HG03558 (cell line): ENCODE results near the gene TAB2.

Experiments
- ATAC-seq: cut with Tn5 transposase; IDR thresholded peaks from one replicate; pipeline ENCODE4 v1.9.1; 2021; ENCODE audit warnings: moderate number of reproducible peaks; ENCODE audit not compliant: unreplicated experiment; ENCODE audit errors: extremely low read depth

TAB2 gene

DNA sequence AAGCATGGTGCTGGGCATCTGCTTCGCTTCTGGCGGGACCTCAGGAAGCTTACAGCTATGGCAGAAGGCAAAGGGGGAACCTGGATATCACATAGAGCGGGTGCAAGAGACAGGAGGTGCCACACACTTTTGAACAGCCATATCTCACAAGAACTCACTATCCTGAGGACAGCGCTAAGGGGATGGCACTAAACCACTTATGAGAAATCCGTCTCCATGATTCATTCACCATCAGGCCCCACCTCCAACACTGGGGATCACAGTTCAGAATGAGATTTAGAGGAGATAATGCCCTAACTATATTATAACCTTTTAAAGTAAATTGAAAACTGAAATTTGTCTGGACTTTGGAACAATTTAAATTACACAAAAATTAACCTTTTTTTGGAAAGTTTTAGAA lies 44.8 kb downstream of the TAB2 start:
- ATAC-seq: no peak

GRCh38 chr6:149363154-149363553 lies 45.6 kb downstream of the TAB2 start:
- ATAC-seq: no peak

- ATAC-seq: no peak
These were observed 47.0 kb downstream of the TAB2 start for GRCh38 chr6:149364557-149364956.

DNA sequence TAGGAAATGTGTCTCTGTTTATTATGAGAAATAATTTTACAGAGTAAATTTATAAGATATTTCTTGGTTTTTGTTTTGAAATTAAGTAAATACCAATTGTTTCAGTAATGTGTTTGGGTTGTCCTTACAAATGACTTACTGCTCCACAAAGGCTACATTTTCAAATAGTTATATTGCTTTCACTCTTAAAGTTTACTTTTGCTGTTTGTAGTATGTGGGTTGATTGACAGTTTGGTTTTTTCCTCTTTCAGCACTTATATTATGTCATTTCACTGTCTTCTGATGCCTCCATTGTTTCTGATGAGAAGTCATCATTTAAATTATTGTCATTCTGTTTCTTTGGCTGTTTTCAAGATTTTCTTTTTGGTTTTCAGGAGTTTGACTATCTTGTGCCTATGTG lies 47.7 kb downstream of the TAB2 start:
- no peak for ATAC-seq

DNA sequence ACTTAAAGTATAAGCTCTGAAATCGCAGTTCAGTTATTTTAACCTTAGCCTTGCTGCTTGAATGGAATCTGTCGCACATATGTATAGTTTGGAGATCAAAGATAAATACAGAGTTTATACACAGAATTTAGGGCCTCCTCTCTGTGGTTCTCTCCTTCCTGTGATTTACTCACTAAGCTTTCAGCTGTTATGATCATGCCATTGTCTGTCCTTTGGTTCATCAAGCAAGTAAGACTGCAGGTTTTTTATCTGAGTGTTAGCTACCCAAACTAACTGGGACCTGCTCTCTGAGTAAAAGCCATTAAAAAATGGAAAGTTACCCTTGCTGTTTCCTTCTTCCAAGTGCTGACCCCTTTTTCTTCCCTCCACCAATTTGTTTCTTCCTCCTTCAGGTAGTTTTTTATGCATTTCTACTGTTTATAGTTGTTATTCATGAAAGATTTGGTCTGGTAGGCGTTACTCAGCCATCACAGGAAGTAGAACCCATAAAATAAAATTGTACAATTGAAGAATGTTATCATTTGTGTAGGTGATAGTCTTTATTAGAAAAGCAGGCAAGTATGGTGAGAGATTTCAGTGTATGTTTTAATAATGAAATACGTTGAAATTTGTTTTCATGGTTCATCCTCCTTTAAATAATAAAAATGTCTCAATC lies 48.9 kb downstream of the TAB2 start:
- no peak for ATAC-seq

- no peak for ATAC-seq
These were observed 50.6 kb downstream of the TAB2 start for GRCh38 chr6:149368065-149368464.

- ATAC-seq: no peak
These were observed 53.6 kb downstream of the TAB2 start for GRCh38 chr6:149371154-149371553.

GRCh38 chr6:149372062-149372461 lies 54.5 kb downstream of the TAB2 start:
- no peak for ATAC-seq

DNA sequence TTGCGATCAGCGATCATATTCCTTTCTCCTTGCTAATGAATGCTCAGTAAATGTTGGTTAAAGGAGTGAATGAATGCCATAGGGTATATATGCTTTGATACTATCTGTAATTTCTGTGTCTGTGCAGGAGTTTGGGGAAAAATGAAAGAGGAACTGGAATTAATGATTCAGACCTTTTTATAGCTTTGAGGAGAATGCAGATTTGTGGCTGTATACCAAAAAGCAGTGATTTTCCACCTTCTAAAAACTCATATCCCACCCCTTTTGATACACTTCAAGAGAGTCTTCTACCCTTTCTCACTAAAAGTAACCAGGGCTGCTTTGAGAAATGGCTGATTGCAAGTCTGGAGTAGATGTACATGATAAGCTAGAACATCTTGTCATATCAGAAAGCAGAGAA lies 56.0 kb downstream of the TAB2 start:
- no peak for ATAC-seq

GRCh38 chr6:149379977-149380376 lies 62.5 kb downstream of the TAB2 start:
- no peak for ATAC-seq

- no peak for ATAC-seq
These were observed 63.0 kb downstream of the TAB2 start for GRCh38 chr6:149380523-149380922.

DNA sequence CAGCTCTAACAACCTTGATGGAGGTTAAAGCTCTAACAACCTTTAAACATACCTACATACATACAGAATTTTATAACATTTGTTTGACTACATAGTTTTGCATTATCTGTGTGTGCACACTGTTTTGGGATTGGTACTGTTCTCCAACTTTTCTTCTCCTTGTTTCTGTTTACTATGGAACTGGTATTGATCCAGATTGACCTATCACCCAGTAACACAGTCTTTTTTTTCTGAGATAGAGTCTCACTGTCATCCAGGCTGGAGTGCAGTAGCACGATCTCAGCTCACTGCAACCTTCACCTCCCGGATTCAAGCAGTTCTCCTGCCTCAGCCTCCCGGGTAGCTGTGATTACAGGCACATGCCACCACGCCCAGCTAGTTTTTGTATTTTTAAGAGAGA lies 65.9 kb downstream of the TAB2 start:
- no peak for ATAC-seq

DNA sequence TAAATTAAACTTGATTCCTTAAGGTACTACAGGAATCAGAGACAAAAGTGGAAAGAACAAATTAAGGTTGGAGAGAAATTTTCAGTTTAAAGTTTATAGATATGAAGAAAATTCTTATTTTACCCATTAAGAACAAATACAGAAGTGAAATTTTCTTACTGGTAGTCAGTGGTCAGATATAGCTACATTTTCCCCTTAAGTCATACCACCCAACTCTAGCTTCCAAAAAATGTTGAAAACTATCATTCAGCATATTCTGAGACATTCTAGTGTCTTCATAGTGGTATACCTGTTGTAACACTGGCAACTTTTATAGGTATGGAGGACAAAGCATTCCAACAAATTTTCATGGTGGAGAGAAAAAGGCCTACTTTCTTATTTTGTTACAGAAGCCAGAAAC lies 67.0 kb downstream of the TAB2 start:
- no peak for ATAC-seq

GRCh38 chr6:149385998-149386646 lies 68.6 kb downstream of the TAB2 start:
- ATAC-seq: no peak

DNA sequence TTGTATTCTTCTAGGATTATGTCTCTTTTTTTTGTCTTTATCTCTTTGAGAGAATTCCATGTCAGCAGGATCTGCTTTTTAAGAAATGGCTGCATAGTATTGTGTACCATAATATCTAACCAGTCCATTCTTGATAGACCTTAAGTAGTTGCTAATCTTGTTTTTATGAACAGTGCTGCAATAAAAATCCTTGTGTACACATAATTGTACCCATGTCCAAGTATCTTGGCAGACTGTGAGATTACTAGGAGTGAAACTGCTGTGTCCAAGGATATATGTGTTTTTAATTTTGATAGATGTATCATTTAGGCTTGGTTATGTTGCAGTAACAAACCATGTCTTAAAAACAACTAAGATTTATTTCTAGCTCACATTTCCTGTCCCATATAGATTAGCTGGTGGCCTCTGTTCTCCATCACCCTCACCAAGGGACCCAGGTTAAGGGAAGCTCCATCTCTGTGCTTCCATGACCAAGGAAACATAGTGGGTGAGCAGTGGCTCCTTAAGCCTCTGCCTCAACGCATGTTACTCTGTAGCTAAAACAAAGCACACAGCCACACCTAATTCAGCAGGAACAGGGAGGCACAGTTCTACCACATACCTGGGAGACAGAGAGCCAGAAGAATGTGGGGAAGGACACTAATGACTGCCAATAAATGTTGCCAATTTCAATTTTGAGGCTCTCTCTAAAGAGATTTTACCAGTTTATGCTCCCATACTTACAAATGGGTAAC lies 70.4 kb downstream of the TAB2 start:
- ATAC-seq: no peak

DNA sequence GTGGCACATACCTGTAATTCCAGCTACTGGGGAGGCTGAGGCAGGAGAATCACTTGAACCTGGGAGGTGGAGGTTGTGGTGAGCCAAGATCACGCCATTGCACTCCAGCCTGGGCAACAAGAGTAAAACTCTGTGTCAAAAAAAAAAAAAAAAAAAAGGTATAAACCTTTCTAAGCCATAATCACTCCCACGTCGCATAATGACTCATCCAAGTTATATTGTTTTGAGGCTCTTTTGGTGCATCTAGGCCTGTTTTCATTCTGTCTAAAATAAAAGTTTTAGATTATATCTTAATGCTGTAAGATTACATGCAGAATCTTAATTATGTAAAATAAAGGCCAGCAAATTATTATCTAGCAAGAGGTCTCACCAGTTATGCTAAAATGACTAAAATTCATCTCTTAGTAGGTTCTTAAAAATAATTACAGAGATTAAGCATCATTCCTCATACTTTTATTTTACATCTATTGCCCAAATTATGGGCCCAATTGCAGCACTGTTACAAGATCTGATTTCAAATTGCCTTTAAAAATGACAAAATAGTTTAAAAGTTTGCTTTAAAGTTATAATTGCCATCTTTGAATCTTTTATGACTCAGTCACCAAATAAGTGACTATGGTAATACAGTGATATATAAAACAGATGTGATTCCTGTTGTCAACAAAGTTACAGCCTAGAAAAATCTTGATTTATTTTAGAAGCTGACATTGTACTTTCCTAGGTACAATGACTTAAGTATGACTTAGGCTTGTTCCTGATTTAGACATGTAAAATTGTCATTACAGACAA lies 72.2 kb downstream of the TAB2 start:
- ATAC-seq: no peak

DNA sequence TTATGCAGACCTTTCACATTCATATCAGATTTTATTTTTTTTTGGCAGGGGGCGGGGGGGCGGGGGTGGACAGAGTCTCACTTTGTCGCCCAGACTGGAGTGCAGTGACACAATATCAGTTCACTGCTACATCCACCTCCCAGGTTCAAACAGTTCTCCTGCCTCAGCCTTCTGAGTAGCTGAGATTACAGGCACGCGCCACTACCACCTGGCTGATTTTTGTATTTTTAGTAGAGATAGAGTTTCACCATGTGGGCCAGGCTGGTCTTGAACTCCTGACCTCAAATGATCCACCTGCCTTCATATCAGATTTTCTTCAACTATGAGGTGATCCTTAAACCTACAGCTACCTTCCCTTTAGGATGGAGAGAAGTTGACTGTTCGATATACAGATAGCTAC lies 74.6 kb downstream of the TAB2 start:
- no peak for ATAC-seq

DNA sequence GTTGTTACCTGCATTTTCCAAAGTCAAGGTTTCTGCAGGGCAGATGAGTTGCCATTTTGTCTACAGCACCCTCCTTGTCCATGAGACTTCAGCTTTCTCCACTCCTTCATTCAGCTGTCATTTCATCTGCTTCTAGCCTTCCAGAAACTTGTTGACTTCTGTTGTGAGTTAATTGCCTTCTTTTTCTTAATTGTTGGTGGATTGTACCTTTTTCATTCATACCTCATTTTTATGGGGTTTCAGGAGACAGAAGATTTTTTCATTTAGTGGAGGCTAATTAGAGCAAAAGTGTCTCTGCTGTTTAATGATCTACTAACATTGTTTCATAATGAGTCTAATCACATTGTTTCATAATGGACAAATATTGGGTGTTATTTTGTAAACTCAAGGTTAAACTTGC lies 75.0 kb downstream of the TAB2 start:
- ATAC-seq: no peak

- no peak for ATAC-seq
These were observed 75.6 kb downstream of the TAB2 start for GRCh38 chr6:149393002-149393679.

DNA sequence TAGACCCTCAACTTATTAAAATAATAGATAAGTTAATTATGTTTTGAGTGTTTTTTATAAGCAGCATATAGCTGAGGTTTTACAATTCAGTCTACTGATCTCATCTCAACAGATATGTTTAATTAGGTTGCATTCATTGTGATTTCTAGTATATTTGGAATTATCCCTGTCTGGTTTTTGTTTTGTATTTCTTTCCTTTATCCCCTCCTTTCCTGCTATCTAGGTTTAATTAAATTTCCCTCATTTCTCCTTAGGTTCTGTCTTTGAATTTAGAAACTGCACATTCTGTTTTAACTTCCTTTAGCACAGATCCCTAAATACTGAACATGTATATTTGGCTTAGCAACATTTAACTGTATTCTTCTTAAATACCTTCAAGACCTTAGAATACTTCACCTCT lies 77.7 kb downstream of the TAB2 start:
- ATAC-seq: no peak
